GM23248 (cell line): ENCODE measurements around the gene INTS15.

Source experiments
- EZH2 ChIP-seq: fragments of 200-600 bp; sonication (generic); IDR thresholded peaks from 2 replicates; pipeline ENCODE4 v1.6.1; 2018; ENCODE audit warnings: antibody characterized with exemption, mild to moderate bottlenecking; ENCODE audit not compliant: insufficient read depth, poor library complexity, severe bottlenecking
- EZH2phosphoT487 ChIP-seq: fragments of 200-600 bp; sonication (generic); IDR thresholded peaks from 2 replicates; pipeline ENCODE4 v1.6.1; 2018; ENCODE audit warnings: antibody characterized with exemption, moderate library complexity, mild to moderate bottlenecking, low read depth; ENCODE audit not compliant: insufficient read depth

DNA sequence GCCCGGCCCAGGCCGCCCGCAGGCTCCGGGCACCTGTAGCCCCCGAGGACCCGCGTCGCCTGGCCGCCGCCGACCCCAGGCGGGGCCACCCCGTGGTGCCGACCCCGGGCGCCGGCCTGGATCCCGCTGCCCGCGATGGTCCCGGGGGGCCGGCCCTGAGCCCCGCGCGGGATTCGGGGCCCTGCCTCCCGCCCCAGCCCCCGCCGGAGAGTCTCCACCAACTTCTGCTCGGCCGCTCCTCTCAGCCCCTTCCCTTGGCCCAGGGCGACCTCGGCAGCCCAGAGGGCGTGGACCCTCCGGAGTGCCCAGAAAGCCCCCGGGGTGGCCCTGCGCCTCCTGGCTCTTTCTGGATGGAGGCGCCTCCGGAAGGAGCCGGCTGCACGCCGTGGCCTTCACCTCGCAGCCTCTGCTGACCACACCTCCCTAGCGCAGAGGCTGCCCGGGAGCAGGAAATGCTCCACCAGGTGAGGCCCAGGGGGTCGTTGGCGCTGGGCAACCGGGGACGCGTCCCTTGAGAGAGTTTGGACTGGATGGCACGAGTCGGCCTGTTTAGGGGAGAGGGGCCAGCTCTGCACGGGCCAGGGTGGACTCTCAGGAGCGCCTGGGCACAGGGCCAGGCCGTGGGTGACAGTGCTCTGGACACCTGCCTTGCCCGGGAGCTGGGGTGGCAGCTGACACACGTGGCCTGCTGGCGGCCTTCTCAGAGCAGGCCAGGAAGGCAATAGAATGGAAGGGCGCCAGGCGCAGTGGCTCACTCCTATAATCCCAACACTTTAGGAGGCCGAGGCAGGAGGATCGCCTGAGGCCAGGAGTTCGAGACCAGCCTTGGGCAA, 26.1 kb downstream of the INTS15 start:
- TF ChIP-seq EZH2phosphoT487 (0 out of 2 replicates have a peak, but pooled peaks have one; percentile 72), EZH2 (no peak)
